Hematopoietic multipotent progenitor cell treated with erythropoietin and hydrocortisone succinate and interleukin-3 and kit ligand, for 4 days (in vitro differentiated cells): Measurements from ENCODE around the gene PDP2.

Experiments used
- DNase-seq: peaks from one replicate; pipeline ENCODE4 v3.0.0-alpha.2; 2015

Gene PDP2

GRCh38 chr16:66939366-66939765 lies 59.1 kb downstream of the PDP2 start:
- no peak for DNase-seq

DNA sequence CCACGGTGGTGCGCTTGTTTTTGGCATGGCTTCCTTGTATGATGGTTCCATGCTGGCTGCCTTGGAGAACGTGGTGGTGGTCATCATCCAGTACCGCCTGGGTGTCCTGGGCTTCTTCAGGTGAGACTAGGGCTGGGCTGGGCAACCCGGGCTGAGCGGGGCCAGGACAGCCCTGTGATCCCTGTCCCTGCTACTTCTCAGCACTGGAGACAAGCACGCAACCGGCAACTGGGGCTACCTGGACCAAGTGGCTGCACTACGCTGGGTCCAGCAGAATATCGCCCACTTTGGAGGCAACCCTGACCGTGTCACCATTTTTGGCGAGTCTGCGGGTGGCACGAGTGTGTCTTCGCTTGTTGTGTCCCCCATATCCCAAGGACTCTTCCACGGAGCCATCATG lies 59.9 kb downstream of the PDP2 start:
- DNase-seq = no peak
